KMS-11 (cell line): ENCODE measurements around the gene CLN5.

Source experiments
- H2AFZ ChIP-seq: fragments of 200-600 bp; sonication (generic); 2 replicates; pipeline ENCODE4 v1.6.1; 2016; ENCODE audit warnings: antibody characterized with exemption, mixed run types, low read depth
- H3K27ac ChIP-seq: fragments of 200-600 bp; sonication (generic); 2 replicates; pipeline ENCODE4 v1.6.1; 2016; ENCODE audit warnings: mild to moderate bottlenecking, mixed run types
- H3K27me3 ChIP-seq: fragments of 200-600 bp; sonication (generic); 2 replicates; pipeline ENCODE4 v1.6.1; 2017; ENCODE audit warnings: mild to moderate bottlenecking, low read depth, mixed run types, moderate library complexity; ENCODE audit not compliant: insufficient read depth
- H3K36me3 ChIP-seq: fragments of 200-600 bp; sonication (generic); 2 replicates; pipeline ENCODE4 v1.6.1; 2017; ENCODE audit warnings: mild to moderate bottlenecking, mixed run types; ENCODE audit not compliant: insufficient read depth
- H3K4me1 ChIP-seq: fragments of 200-600 bp; sonication (generic); 2 replicates; pipeline ENCODE4 v1.6.1; 2016; ENCODE audit warnings: mild to moderate bottlenecking, low read depth, mixed run types; ENCODE audit not compliant: poor library complexity, severe bottlenecking
- H3K4me2 ChIP-seq: fragments of 200-600 bp; sonication (generic); 2 replicates; pipeline ENCODE4 v1.7.0; 2016; ENCODE audit warnings: mild to moderate bottlenecking, mixed run types
- H3K4me3 ChIP-seq: fragments of 200-600 bp; sonication (generic); IDR thresholded peaks from 2 replicates; pipeline ENCODE4 v1.6.1; 2017; ENCODE audit warnings: low read depth, low read length, mixed read lengths; ENCODE audit not compliant: insufficient read depth
- H3K79me2 ChIP-seq: fragments of 200-600 bp; sonication (generic); 2 replicates; pipeline ENCODE4 v1.6.1; 2016; ENCODE audit warnings: low read depth, mixed run types; ENCODE audit not compliant: insufficient read depth
- H3K9ac ChIP-seq: fragments of 200-600 bp; sonication (generic); 2 replicates; pipeline ENCODE4 v1.6.1; 2016; ENCODE audit warnings: mild to moderate bottlenecking, mixed run types
- H4K20me1 ChIP-seq: fragments of 200-600 bp; sonication (generic); 2 replicates; pipeline ENCODE4 v1.6.1; 2016; ENCODE audit warnings: mild to moderate bottlenecking, mixed run types; ENCODE audit not compliant: insufficient read depth
- TF ChIP-seq, protein P1 (sequence below): fragments of 200-600 bp; sonication (generic); conservative IDR thresholded peaks from 2 replicates; pipeline ENCODE4 v1.6.1; 2017; ENCODE audit warnings: low read depth, mild to moderate bottlenecking, antibody characterized with exemption, low read length, moderate library complexity, mixed read lengths

CLN5 gene

DNA sequence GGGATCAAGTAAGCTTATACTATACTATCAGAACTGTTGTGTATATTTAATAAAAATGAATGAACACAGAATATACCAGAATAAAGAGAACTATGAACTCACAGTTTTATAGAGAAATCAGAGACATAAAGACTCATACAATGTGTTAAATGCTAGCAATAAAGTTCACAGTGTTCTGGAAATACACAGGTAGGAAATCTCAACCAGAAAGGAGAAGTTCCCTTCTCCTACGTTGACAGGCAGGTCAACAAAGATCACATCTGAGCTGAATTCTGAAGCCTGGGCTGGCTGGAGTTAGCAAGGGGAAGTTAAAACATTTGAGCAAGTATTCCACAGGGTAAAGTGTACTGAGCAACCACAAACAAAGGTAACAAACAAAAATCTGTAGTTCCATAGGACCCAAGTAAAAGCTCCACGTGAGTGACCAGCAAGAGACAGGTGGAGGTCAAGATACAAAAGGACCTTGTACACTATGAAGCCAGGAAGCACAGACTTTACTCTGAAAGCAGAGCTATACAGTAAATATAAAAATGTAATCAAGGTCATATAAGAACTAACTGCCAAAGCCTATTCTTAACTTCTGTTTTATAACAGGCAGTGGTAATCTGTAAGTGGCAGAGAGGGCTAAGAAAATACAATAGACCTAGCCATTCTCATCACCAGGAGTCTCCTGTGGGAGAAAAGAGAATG is 22.1 kb downstream of the CLN5 start:
- H3K79me2 ChIP-seq = peaks cover 7% of the 10 kb centered on the region; the same call in 1 of the 2 replicates
- TF ChIP-seq, protein P1, sequence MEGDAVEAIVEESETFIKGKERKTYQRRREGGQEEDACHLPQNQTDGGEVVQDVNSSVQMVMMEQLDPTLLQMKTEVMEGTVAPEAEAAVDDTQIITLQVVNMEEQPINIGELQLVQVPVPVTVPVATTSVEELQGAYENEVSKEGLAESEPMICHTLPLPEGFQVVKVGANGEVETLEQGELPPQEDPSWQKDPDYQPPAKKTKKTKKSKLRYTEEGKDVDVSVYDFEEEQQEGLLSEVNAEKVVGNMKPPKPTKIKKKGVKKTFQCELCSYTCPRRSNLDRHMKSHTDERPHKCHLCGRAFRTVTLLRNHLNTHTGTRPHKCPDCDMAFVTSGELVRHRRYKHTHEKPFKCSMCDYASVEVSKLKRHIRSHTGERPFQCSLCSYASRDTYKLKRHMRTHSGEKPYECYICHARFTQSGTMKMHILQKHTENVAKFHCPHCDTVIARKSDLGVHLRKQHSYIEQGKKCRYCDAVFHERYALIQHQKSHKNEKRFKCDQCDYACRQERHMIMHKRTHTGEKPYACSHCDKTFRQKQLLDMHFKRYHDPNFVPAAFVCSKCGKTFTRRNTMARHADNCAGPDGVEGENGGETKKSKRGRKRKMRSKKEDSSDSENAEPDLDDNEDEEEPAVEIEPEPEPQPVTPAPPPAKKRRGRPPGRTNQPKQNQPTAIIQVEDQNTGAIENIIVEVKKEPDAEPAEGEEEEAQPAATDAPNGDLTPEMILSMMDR = no peak
- H4K20me1 ChIP-seq = 0 out of 2 replicates have a peak, but pooled peaks cover 7% of the 10 kb centered on the region
- H3K27me3 ChIP-seq = no peaks in the 10 kb centered on the region
- no peak overlapping the region for H3K4me3 ChIP-seq
- H3K27ac ChIP-seq = no peak overlapping the region
- no peak overlapping the region for H2AFZ ChIP-seq
- no peaks in the 10 kb centered on the region for H3K4me1 ChIP-seq
- no peak overlapping the region for H3K9ac ChIP-seq
- no peaks in the 10 kb centered on the region; the same call in 1 of the 2 replicates for H3K36me3 ChIP-seq
- H3K4me2 ChIP-seq = no peak overlapping the region

DNA sequence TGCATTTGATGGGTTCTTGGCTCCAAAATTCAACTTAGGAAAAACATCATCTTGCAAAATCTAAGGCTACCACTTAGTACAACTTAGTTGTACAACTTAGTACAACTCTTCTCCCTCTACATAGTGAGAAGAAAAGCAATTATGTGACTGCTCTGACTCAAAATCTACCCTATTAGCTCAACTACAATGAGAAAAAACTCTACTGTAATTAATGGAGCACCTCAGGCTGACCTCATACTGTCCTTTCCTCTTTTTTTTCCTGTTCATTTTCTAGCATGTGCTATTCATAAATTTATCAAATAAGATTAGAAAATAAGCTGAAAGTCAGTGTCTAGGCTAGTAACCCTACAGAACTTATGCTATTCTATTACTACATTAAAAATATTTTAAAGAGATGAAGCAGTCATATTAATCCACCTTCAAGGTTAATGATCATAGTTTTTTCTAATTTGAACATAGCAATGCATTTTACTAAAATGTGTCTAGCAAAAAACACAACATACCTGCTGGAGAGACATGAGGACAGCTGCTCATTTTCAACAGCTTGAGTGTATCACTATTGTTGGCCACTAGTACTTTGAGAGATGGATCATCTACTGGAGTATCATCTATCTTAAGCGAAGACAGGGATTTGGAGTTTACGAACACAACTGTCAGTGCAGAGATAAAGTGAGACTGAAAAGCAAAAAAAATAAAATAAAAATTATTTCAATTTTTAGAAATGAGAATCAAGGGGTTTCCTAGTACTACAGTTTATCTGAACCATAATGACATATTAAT is 23.2 kb downstream of the CLN5 start:
- H3K79me2 ChIP-seq = peaks cover 8% of the 10 kb centered on the region; the same call in 1 of the 2 replicates
- TF ChIP-seq, protein P1 = no peak
- H3K4me1 ChIP-seq = no peaks in the 10 kb centered on the region
- H3K36me3 ChIP-seq = no peaks in the 10 kb centered on the region; the same call in 1 of the 2 replicates
- no peak overlapping the region for H3K4me2 ChIP-seq
- H3K4me3 ChIP-seq = no peak overlapping the region
- no peak overlapping the region for H2AFZ ChIP-seq
- no peak overlapping the region for H3K27ac ChIP-seq
- no peak overlapping the region for H3K9ac ChIP-seq
- H3K27me3 ChIP-seq = no peaks in the 10 kb centered on the region
- 0 out of 2 replicates have a peak, but pooled peaks cover 7% of the 10 kb centered on the region for H4K20me1 ChIP-seq

DNA sequence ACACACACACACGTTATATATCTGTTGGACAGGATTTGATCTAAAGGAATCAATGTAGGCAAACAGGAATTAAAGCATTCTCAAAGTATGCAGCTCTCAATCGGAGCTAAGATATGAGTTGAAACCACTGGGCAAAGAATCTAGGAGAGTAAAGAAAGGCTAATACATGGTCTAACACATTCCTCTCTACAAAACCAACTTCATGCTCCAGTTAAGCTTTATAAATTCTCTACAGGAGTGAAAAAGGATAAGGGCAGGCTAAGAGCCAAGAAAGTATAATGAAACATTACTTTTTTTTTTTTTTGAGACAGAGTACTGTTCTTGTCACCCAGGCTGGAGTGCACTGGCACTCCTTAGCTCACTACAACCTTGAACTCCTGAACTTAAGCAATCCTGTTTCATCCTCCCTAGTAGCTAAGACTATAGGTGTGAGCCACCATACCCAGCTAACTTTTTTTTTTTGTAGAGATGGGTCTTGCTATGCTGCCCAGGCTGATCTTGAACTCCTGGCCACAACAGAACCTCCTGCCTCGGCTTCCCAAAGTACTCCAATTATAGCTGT is 24.5 kb downstream of the CLN5 start:
- H3K36me3 ChIP-seq = no peaks in the 10 kb centered on the region; the same call in 1 of the 2 replicates

More for the DNA sequence above, 24.5 kb downstream of the CLN5 start:
- no peak overlapping the region for H3K4me3 ChIP-seq
- peaks cover 20% of the 10 kb centered on the region; the same call in 1 of the 2 replicates for H3K79me2 ChIP-seq
- H3K27ac ChIP-seq = no peak overlapping the region
- TF ChIP-seq, protein P1 = no peak
- H2AFZ ChIP-seq = no peak overlapping the region
- no peak overlapping the region for H3K9ac ChIP-seq
- H3K4me2 ChIP-seq = no peak overlapping the region
- no peaks in the 10 kb centered on the region for H3K27me3 ChIP-seq
- 0 out of 2 replicates have a peak, but pooled peaks cover 7% of the 10 kb centered on the region for H4K20me1 ChIP-seq
- peaks cover 6% of the 10 kb centered on the region for H3K4me1 ChIP-seq
